ENCODE results near the gene OR5H14. TPM values are rescaled to one million over a fixed set of nuclear protein-coding genes. Genes with fewer than 3 reads are reported as not detected.
"Not testable (repeated sequence)": the region's sequence is repeated elsewhere in the genome, so short reads cannot be mapped to it uniquely, and the experiment has no call there.

Gene OR5H14
- total RNA-seq, 4 donors from 2014 or later = not detected

DNA sequence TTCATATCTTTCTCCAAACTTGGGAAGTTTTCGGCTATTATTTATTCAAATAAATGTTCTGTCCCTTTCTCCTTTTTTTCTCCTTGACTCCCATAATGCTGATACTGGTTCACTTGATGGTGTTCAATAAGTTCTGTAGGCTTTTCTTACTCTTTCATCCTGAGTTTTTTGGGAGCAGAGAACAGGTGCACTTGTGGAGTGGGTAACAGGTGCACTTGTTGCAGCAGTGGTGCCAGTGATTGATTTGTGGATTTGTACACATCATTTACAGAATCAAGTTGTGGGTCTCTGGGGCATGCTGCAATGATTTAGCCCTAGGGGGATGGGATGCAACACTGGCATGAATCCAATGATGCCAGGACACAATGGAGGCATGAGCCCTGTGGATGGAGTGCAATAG is 31.6 kb upstream of the OR5H14 start:
- TF ChIP-seq, protein P1, sequence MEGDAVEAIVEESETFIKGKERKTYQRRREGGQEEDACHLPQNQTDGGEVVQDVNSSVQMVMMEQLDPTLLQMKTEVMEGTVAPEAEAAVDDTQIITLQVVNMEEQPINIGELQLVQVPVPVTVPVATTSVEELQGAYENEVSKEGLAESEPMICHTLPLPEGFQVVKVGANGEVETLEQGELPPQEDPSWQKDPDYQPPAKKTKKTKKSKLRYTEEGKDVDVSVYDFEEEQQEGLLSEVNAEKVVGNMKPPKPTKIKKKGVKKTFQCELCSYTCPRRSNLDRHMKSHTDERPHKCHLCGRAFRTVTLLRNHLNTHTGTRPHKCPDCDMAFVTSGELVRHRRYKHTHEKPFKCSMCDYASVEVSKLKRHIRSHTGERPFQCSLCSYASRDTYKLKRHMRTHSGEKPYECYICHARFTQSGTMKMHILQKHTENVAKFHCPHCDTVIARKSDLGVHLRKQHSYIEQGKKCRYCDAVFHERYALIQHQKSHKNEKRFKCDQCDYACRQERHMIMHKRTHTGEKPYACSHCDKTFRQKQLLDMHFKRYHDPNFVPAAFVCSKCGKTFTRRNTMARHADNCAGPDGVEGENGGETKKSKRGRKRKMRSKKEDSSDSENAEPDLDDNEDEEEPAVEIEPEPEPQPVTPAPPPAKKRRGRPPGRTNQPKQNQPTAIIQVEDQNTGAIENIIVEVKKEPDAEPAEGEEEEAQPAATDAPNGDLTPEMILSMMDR (IDR thresholded peaks at IDR 0.05) = no peak
- no peak for TF ChIP-seq POLR2A (IDR thresholded peaks at IDR 0.05)
- no peaks in the 10 kb centered on the region for H3K36me3 ChIP-seq
- H3K27me3 ChIP-seq = no peaks in the 10 kb centered on the region
- H3K27ac ChIP-seq = no peak overlapping the region
- no peak overlapping the region for H3K4me3 ChIP-seq
- H3K4me1 ChIP-seq = no peaks in the 10 kb centered on the region
- no peak for DNase-seq
- no peaks in the 10 kb centered on the region for H3K9me3 ChIP-seq

DNA sequence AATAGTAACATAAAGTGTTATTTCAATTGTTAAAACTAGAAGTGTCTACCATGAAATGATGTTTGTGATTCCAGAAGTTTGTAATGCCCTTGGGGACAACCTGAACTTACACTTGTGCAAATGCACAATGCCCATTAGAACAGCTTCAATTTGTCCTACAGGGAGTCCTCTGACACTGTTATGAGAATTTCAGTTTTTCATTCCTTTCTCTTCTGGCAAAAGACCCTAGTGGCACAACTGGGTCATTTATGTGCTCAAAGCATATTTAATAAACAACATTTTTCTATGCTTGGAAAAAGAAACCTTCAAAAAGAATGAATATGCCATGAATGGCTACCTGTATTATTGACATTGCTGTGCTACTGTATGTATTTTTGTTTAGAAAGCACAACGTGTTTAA is 16.9 kb upstream of the OR5H14 start, which contains the start of gene OR5H1:
Gene OR5H1, plus strand, starts transcription at position 301 of the 400 bp plus-strand sequence. CDS start 1,977 bp downstream, outside the sequence.
- TF ChIP-seq, protein P1 (IDR thresholded peaks at IDR 0.05) = no peak
- no peak for TF ChIP-seq POLR2A (IDR thresholded peaks at IDR 0.05)
- no peak within 1 kb of the TSS for H3K27ac ChIP-seq
- DNase-seq = no peak

DNA sequence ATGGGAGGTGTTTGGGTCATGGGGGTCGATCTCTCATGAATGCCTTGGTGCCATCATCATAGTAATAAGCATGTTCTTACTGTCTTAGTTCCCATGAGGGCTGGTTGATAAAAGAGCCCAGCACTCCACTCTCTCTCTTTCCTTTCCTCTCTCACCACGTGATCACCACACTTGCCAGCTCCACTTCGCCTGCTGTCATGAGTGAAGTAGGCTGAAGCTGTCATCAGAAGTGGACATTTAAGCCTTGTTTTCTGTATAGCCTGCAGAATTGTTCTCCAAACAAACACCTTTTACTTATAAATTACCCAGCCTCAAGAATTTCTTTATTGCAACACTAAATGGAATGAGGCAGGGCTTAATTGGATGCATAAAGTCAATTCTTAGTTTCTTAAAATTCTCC is 10.6 kb upstream of the OR5H14 start:
- TF ChIP-seq POLR2A (IDR thresholded peaks at IDR 0.05) = no peak
- TF ChIP-seq, protein P1 (IDR thresholded peaks at IDR 0.05) = no peak
- DNase-seq = no peak
- Histone ChIP-seq H3K27ac (no peak overlapping the region), H3K4me3 (no peak overlapping the region), H3K27me3 (no peaks in the 10 kb centered on the region), H3K4me1 (no peaks in the 10 kb centered on the region), H3K36me3 (no peaks in the 10 kb centered on the region), H3K9me3 (no peaks in the 10 kb centered on the region)

More for the DNA sequence above, 16.9 kb upstream of the OR5H14 start, which contains the start of gene OR5H1:
- Histone ChIP-seq H3K27me3 (no peaks in the 10 kb centered on the region), H3K36me3 (no peaks in the 10 kb centered on the region), H3K4me1 (no peaks in the 10 kb centered on the region), H3K9me3 (no peaks in the 10 kb centered on the region), H3K4me3 (no peak within 1 kb of the TSS)

DNA sequence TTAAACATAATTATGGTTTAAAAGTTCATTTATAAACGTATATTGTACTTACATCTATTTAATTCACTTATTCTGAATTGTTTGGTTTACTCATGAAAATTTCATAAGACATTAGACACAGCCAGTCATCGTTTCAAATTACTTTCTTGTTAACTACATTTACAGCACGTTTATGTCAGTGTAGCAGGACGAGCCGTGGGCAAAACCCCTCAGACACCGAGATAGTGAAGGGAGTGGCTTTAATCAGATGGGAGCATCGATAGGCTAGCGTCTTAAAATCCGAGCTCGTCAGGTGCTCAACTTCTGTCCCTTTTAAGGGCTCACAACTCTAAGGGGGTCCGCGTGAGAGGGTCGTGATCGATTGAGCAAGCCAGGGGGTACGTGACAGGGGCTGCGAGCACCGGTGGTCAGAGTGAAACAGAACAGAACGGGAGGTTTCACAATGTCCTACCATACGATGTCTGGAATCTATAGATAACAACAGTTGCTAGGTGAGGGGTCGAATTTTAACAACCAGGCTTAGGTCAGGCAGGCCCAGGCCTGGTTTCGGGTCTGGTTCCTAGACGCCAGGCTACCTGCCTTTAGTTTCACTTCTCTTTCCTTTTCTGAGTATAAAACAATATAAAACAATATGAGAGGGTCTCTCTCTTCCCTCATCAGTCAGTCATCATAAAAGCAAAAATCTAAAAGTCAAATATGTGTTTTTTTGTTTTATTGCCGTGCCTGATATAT is 9.3 kb upstream of the OR5H14 start:
- not testable (repeated sequence) for H3K36me3 ChIP-seq, H3K27me3 ChIP-seq, H3K27ac ChIP-seq, H3K4me1 ChIP-seq, H3K4me3 ChIP-seq, H3K9me3 ChIP-seq, DNase-seq

DNA sequence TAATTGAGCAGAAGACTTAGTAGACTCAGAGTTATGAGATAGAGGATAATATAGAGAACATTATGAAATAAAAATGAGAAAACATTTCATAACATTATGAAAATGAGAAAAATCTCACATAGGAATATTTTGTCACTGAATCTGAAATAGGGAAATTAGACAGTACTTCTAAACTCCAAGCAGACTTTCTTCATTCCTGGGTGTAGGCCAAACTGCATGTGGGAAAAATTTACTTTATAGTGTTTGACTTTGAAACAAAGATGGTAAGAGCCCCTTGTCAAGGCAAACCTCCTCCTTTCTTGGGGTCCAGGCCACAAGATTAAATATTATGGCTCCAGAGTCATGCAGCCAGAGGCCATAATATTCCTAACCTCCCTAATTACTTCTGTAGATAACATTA is 6.7 kb upstream of the OR5H14 start:
- Histone ChIP-seq H3K4me1 (no peaks in the 10 kb centered on the region), H3K9me3 (no peaks in the 10 kb centered on the region), H3K27ac (no peak overlapping the region), H3K36me3 (no peaks in the 10 kb centered on the region), H3K27me3 (no peaks in the 10 kb centered on the region), H3K4me3 (no peak overlapping the region)
- no peak for DNase-seq
- TF ChIP-seq POLR2A (IDR thresholded peaks at IDR 0.05) = no peak
- TF ChIP-seq, protein P1 (IDR thresholded peaks at IDR 0.05) = no peak

DNA sequence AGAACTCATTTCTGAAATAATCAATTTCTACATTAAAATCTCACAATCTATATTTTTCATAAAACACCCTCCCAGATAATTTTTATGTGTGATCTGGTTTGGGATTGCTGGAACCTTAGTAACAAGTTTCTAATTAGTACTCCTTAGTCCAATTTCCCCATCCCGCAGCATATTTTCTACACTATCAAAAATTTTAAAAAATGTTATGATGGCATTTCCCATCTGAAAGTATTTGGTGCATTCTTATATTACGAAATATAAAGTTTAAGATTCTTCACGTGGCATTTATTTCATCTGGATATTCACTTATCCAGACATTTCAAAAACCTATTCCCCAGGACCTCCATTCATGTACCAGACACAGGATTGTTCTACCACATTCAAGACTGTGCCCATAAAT is 1.5 kb downstream of the OR5H14 start:
- no peak for DNase-seq
- Histone ChIP-seq H3K36me3 (no peaks in the 10 kb centered on the region), H3K4me3 (no peak overlapping the region), H3K4me1 (no peaks in the 10 kb centered on the region), H3K27ac (no peak overlapping the region), H3K27me3 (no peaks in the 10 kb centered on the region), H3K9me3 (no peaks in the 10 kb centered on the region)
- TF ChIP-seq, protein P1 (IDR thresholded peaks at IDR 0.05) = no peak
- no peak for TF ChIP-seq POLR2A (IDR thresholded peaks at IDR 0.05)

DNA sequence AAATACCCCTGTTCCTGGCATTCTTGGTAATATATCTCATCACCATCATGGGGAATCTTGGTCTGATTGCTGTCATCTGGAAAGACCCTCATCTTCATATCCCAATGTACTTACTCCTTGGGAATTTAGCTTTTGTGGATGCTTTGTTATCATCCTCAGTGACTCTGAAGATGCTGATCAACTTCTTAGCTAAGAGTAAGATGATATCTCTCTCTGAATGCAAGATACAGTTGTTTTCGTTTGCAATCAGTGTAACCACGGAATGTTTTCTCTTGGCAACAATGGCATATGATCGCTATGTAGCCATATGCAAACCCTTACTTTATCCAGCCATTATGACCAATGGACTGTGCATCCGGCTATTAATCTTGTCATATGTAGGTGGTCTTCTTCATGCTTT is 2.2 kb downstream of the OR5H14 start:
- not testable (repeated sequence) for H3K36me3 ChIP-seq, H3K27me3 ChIP-seq, DNase-seq, H3K4me3 ChIP-seq, H3K4me1 ChIP-seq, H3K9me3 ChIP-seq, H3K27ac ChIP-seq

Data from Peyer's patch (tissue), 4 donors.